Choroid plexus epithelial cell (primary cell): ENCODE results near the gene TLR3.

ENCODE experiments used
- DNase-seq: peaks from one replicate; pipeline ENCODE4 v3.0.0-alpha.2; 2010; ENCODE audit warnings: low read depth
- H3K4me3 ChIP-seq: 2 replicates; pipeline ENCODE4 v1.5.1; 2011; ENCODE audit warnings: low read depth, mild to moderate bottlenecking, control low read depth, low read length, moderate library complexity
- CTCF ChIP-seq: conservative IDR thresholded peaks from 2 replicates; pipeline ENCODE4 v1.5.1; 2011; ENCODE audit warnings: low read depth, mild to moderate bottlenecking, control low read depth, inconsistent platforms, low read length, moderate library complexity

TLR3 gene

GRCh38 chr4:186105647-186106321, 36.8 kb downstream of the TLR3 start:
- TF ChIP-seq CTCF = no peak
- H3K4me3 ChIP-seq = no peak overlapping the region
- no peak for DNase-seq

- TF ChIP-seq CTCF = no peak
- no peak for DNase-seq
- no peak overlapping the region for H3K4me3 ChIP-seq
Measured at GRCh38 chr4:186107947-186108346, 39.0 kb downstream of the TLR3 start.

GRCh38 chr4:186108391-186108790, 39.4 kb downstream of the TLR3 start:
- no peak overlapping the region for H3K4me3 ChIP-seq
- TF ChIP-seq CTCF = no peak
- DNase-seq = no peak

GRCh38 chr4:186109245-186109644, 40.3 kb downstream of the TLR3 start:
- no peak overlapping the region for H3K4me3 ChIP-seq
- DNase-seq = no peak
- TF ChIP-seq CTCF = no peak

- no peak for DNase-seq
- H3K4me3 ChIP-seq = no peak overlapping the region
- no peak for TF ChIP-seq CTCF
Measured at GRCh38 chr4:186116697-186117096, 47.7 kb downstream of the TLR3 start.

- H3K4me3 ChIP-seq = no peak overlapping the region
- no peak for TF ChIP-seq CTCF
- DNase-seq = no peak
Measured at GRCh38 chr4:186118582-186118981, 49.6 kb downstream of the TLR3 start.

GRCh38 chr4:186121057-186121456, 52.1 kb downstream of the TLR3 start:
- no peak for TF ChIP-seq CTCF
- H3K4me3 ChIP-seq = no peak overlapping the region
- DNase-seq = no peak
